Vagina (tissue), 2 donors: ENCODE results near the gene EIF3D.

Experiments
- CTCF ChIP-seq, 3 experiments: fragments of 450-650 bp in 2 of 3; fragments of 200-600 bp in 1 of 3; sonication (generic) in 1 of 3; IDR thresholded peaks; one replicate each; pipeline ENCODE4 v1.5.1; 2017 to 2019; ENCODE audit warnings: antibody characterized with exemption in 3 of 3, mild to moderate bottlenecking in 2 of 3, moderate library complexity in 2 of 3
- POLR2A ChIP-seq, 2 donors: fragments of 450-650 bp; IDR thresholded peaks; one replicate each; pipeline ENCODE4 v1.6.1; 2017; ENCODE audit warnings: antibody characterized with exemption in 2 of 2, mild to moderate bottlenecking in 2 of 2, moderate library complexity in 2 of 2
- POLR2AphosphoS5 ChIP-seq, 2 donors: sonication (generic); formaldehyde crosslinking; IDR thresholded peaks; one replicate each; pipeline ENCODE4 v1.9.0; 2017; ENCODE audit warnings: antibody characterized with exemption in 2 of 2, mild to moderate bottlenecking in 2 of 2, low read depth in 1 of 2; ENCODE audit not compliant: insufficient read depth in 1 of 2

GRCh38 chr22:36552289-36552688 lies 23.3 kb upstream of the EIF3D start:
- no peak for TF ChIP-seq POLR2A (IDR thresholded peaks at IDR 0.05)
- TF ChIP-seq CTCF (IDR thresholded peaks at IDR 0.05) = no peak
- no peak for TF ChIP-seq POLR2AphosphoS5 (IDR thresholded peaks at IDR 0.05; ENCODE audit: insufficient read depth in 1 of 2, low read depth in 1 of 2)
